G401.6 (cell line): ENCODE measurements around the gene PTPRQ.
A peak's percentile ranks its signal among the peaks of the same experiment; 100 is the strongest.
"Not testable (repeated sequence)": the region's sequence is repeated elsewhere in the genome, so short reads cannot be mapped to it uniquely, and the experiment has no call there.

Experiments
- FAIRE-seq: peaks from 2 replicates; lab custom pipeline; 2012; peaks lifted over from hg19 to GRCh38; lab: Jason Lieb, UNC

Gene PTPRQ

GRCh38 chr12:80443974-80444666 lies at the start of gene PTPRQ:
Gene PTPRQ, plus strand, starts transcription at chr12:80444235. Its CDS starts 111 bp downstream, at chr12:80444346.
- FAIRE-seq = no peak

GRCh38 chr12:80400571-80400991 lies 43.5 kb upstream of the PTPRQ start:
- FAIRE-seq = no peak

- no peak for FAIRE-seq
Observed at GRCh38 chr12:80401191-80401590, 42.8 kb upstream of the PTPRQ start.

GRCh38 chr12:80404629-80405028 lies 39.4 kb upstream of the PTPRQ start:
- FAIRE-seq = no peak

GRCh38 chr12:80406253-80406652 lies 37.8 kb upstream of the PTPRQ start:
- no peak for FAIRE-seq

- no peak for FAIRE-seq
Observed at GRCh38 chr12:80411787-80412186, 32.2 kb upstream of the PTPRQ start.

- FAIRE-seq = peak; percentile 96
Observed at GRCh38 chr12:80412343-80412953, 31.6 kb upstream of the PTPRQ start.

- no peak for FAIRE-seq
Observed at GRCh38 chr12:80413462-80413861, 30.6 kb upstream of the PTPRQ start.

- FAIRE-seq = no peak
Observed at GRCh38 chr12:80415466-80415865, 28.6 kb upstream of the PTPRQ start.

GRCh38 chr12:80419644-80420043 lies 24.4 kb upstream of the PTPRQ start:
- no peak for FAIRE-seq

- FAIRE-seq = no peak
Observed at GRCh38 chr12:80420075-80420474, 24.0 kb upstream of the PTPRQ start.

- FAIRE-seq = no peak
Observed at GRCh38 chr12:80422550-80422949, 21.5 kb upstream of the PTPRQ start.

GRCh38 chr12:80432061-80432460 lies 12.0 kb upstream of the PTPRQ start:
- no peak for FAIRE-seq

GRCh38 chr12:80441921-80442320 lies 2.1 kb upstream of the PTPRQ start:
- FAIRE-seq = no peak

- no peak for FAIRE-seq
Observed at GRCh38 chr12:80442426-80443222, 1.4 kb upstream of the PTPRQ start.

GRCh38 chr12:80445083-80445793 lies 1.2 kb downstream of the PTPRQ start:
- FAIRE-seq = no peak

- no peak for FAIRE-seq
Observed at GRCh38 chr12:80456513-80456912, 12.5 kb downstream of the PTPRQ start.

GRCh38 chr12:80460972-80461371 lies 16.9 kb downstream of the PTPRQ start:
- no peak for FAIRE-seq

GRCh38 chr12:80461851-80462250 lies 17.8 kb downstream of the PTPRQ start:
- not testable (repeated sequence) for FAIRE-seq

GRCh38 chr12:80469681-80470080 lies 25.6 kb downstream of the PTPRQ start:
- FAIRE-seq = no peak

- FAIRE-seq = no peak
Observed at GRCh38 chr12:80470403-80470802, 26.4 kb downstream of the PTPRQ start.

GRCh38 chr12:80472236-80472635 lies 28.2 kb downstream of the PTPRQ start:
- no peak for FAIRE-seq
